HL-60 (cell line): ENCODE data around the gene ZER1.

ENCODE experiments used
- DNase-seq, 2 experiments: peaks; one replicate each; pipeline ENCODE4 v3.0.0-alpha.2; 2010 to 2020; ENCODE audit warnings: low read depth in 1 of 2, low spot score in 1 of 2
- H3K27ac ChIP-seq: fragments of 250-450 bp; sonication (Bioruptor Pico); replicated peaks from 2 replicates; pipeline ENCODE4 v1.5.1; 2020; ENCODE audit warnings: mild to moderate bottlenecking, moderate library complexity
- H3K27me3 ChIP-seq: fragments of 250-450 bp; sonication (Bioruptor Pico); 2 replicates; pipeline ENCODE4 v1.5.1; 2021; ENCODE audit warnings: mild to moderate bottlenecking, moderate library complexity; ENCODE audit not compliant: insufficient read depth, poor library complexity, severe bottlenecking
- H3K4me3 ChIP-seq: replicated peaks from 2 replicates; pipeline ENCODE4 v1.5.1; 2011; ENCODE audit warnings: mild to moderate bottlenecking, control low read depth, low read length; ENCODE audit not compliant: insufficient read depth
- GABPA ChIP-seq: IDR thresholded peaks from 2 replicates; pipeline ENCODE4 v1.6.1; 2012; ENCODE audit warnings: low read depth
- POLR2AphosphoS5 ChIP-seq: IDR thresholded peaks from 2 replicates; pipeline ENCODE4 v1.6.1; 2012; ENCODE audit warnings: low read depth
- SPI1 ChIP-seq: IDR thresholded peaks from 2 replicates; pipeline ENCODE4 v1.6.1; 2012; ENCODE audit warnings: low read depth, mild to moderate bottlenecking, borderline replicate concordance
- TF ChIP-seq, protein P1 (sequence below): IDR thresholded peaks from one replicate; pipeline ENCODE4 v1.5.1; 2011; ENCODE audit warnings: low read length, control low read depth, inconsistent platforms; ENCODE audit not compliant: insufficient read depth
- TF ChIP-seq, protein P2 (sequence below): IDR thresholded peaks from 2 replicates; pipeline ENCODE4 v1.6.1; 2012; ENCODE audit warnings: low read depth; ENCODE audit not compliant: insufficient replicate concordance

The ZER1 gene

DNA sequence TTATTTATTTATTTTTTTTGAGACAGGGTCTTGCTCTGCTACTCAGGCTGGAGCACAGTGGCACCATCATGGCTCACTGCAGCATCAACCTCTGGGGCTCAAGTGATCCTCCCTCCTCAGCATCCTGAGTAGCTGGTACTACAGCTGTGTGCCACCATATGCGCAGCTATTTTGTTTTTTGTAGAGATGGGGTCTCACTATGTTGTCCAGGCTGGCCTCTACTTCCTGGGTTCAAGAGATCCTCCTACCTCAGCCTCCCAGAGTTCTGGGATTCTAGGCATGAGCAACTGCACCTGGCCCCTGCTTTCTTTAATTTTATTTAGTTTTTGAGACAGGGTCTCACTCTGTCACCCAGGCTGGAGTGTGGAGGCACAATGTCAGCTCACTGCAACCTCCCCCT, 28.3 kb downstream of the ZER1 start:
- TF ChIP-seq, protein P1, sequence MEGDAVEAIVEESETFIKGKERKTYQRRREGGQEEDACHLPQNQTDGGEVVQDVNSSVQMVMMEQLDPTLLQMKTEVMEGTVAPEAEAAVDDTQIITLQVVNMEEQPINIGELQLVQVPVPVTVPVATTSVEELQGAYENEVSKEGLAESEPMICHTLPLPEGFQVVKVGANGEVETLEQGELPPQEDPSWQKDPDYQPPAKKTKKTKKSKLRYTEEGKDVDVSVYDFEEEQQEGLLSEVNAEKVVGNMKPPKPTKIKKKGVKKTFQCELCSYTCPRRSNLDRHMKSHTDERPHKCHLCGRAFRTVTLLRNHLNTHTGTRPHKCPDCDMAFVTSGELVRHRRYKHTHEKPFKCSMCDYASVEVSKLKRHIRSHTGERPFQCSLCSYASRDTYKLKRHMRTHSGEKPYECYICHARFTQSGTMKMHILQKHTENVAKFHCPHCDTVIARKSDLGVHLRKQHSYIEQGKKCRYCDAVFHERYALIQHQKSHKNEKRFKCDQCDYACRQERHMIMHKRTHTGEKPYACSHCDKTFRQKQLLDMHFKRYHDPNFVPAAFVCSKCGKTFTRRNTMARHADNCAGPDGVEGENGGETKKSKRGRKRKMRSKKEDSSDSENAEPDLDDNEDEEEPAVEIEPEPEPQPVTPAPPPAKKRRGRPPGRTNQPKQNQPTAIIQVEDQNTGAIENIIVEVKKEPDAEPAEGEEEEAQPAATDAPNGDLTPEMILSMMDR, result no peak
- TF ChIP-seq GABPA (no peak), SPI1 (no peak), POLR2AphosphoS5 (no peak)
- TF ChIP-seq, protein P2, sequence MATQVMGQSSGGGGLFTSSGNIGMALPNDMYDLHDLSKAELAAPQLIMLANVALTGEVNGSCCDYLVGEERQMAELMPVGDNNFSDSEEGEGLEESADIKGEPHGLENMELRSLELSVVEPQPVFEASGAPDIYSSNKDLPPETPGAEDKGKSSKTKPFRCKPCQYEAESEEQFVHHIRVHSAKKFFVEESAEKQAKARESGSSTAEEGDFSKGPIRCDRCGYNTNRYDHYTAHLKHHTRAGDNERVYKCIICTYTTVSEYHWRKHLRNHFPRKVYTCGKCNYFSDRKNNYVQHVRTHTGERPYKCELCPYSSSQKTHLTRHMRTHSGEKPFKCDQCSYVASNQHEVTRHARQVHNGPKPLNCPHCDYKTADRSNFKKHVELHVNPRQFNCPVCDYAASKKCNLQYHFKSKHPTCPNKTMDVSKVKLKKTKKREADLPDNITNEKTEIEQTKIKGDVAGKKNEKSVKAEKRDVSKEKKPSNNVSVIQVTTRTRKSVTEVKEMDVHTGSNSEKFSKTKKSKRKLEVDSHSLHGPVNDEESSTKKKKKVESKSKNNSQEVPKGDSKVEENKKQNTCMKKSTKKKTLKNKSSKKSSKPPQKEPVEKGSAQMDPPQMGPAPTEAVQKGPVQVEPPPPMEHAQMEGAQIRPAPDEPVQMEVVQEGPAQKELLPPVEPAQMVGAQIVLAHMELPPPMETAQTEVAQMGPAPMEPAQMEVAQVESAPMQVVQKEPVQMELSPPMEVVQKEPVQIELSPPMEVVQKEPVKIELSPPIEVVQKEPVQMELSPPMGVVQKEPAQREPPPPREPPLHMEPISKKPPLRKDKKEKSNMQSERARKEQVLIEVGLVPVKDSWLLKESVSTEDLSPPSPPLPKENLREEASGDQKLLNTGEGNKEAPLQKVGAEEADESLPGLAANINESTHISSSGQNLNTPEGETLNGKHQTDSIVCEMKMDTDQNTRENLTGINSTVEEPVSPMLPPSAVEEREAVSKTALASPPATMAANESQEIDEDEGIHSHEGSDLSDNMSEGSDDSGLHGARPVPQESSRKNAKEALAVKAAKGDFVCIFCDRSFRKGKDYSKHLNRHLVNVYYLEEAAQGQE, result no peak
- no peaks in the 10 kb centered on the region for H3K27me3 ChIP-seq
- DNase-seq, result no peak
- H3K27ac ChIP-seq, result no peak overlapping the region
- no peak overlapping the region for H3K4me3 ChIP-seq

DNA sequence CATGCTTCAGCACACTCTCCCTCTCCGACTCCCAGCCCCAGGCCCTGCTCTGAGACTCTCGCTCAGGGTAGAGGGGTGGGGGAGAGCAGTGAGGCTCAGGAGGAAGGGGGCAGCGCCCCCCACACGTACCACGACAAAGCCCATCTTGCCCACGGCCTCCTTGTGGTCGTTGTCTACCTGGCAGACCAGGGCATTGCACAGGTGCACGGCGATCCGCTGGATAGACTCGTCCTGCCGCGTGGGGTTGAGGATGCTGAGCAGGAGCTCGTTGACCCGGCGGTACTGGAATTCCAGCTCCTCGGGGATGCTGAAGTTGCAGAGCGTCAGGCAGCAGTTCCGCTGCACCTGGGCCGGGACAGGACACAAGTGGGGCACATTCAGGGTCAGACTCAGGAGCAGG, 29.3 kb downstream of the ZER1 start:
- H3K27ac ChIP-seq, result no peak overlapping the region
- no peak for DNase-seq
- TF ChIP-seq, protein P2, result no peak
- TF ChIP-seq, protein P1, result no peak
- TF ChIP-seq POLR2AphosphoS5 (no peak), GABPA (no peak), SPI1 (no peak)
- H3K4me3 ChIP-seq, result no peak overlapping the region
- no peaks in the 10 kb centered on the region for H3K27me3 ChIP-seq

DNA sequence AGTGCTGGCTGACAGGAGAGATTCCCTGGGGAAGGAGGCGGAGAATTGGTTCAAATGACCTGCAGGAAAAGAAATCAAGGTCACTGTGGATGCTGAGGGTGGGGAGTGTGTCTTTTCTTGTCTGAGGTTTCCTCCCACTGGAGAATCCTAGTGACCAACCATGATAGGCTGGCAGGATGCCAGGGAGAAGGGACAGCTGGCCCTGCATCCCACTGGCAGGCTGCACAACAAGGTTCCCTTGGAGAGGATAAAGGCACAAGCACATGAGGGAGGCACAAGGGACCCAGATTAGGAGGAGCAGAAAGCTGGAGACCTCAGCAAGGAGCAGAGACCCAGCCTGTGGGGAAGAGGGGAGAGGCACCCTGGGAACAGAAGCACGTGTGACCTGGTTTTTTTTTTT, 36.4 kb downstream of the ZER1 start:
- DNase-seq, result no peak
- Histone ChIP-seq H3K27ac (no peak overlapping the region), H3K4me3 (no peak overlapping the region), H3K27me3 (no peaks in the 10 kb centered on the region)
- TF ChIP-seq POLR2AphosphoS5 (no peak), GABPA (no peak), SPI1 (no peak)
- TF ChIP-seq, protein P1, result no peak
- TF ChIP-seq, protein P2, result no peak
